SH-SY5Y (cell line): ENCODE data around the gene AACS.

ENCODE experiments used
- GATA2 ChIP-seq: IDR thresholded peaks from 2 replicates; pipeline ENCODE4 v1.6.1; 2011; ENCODE audit warnings: mild to moderate bottlenecking, low read depth, low read length
- GATA3 ChIP-seq: IDR thresholded peaks from 2 replicates; pipeline ENCODE4 v1.6.1; 2011; ENCODE audit warnings: low read depth, mild to moderate bottlenecking, low read length, moderate library complexity

Gene AACS

DNA sequence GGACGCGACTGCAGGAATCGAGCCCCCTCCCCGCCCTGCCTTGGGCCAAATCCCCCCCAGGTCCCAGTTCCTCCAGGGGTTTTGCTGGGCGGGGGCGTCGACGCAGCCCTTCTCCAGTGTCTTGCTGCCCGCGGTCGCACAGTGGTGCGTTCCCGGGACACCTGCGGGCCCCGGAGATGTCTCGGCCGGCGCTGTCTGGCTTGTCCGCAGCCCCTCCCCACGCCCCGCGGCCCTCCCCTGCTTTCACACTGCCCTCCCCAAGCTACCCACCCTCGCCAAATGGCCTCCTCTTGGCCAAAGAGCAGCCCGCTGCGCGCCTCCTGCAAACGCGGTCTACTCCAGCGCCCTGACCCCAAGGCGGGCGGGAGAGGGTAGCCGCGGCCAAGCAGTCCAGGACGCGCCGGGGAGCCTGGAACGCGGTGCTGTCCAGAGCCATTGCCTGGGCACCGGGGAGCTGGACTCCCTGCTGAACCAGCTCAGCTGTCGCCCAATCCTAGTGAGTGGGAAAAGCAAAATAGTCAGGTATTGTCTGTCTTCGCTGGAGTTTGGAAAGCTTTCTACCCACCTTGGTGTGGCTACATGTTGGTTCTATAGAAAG lies 122.0 kb downstream of the AACS start:
- no peak for TF ChIP-seq GATA3
- no peak for TF ChIP-seq GATA2

DNA sequence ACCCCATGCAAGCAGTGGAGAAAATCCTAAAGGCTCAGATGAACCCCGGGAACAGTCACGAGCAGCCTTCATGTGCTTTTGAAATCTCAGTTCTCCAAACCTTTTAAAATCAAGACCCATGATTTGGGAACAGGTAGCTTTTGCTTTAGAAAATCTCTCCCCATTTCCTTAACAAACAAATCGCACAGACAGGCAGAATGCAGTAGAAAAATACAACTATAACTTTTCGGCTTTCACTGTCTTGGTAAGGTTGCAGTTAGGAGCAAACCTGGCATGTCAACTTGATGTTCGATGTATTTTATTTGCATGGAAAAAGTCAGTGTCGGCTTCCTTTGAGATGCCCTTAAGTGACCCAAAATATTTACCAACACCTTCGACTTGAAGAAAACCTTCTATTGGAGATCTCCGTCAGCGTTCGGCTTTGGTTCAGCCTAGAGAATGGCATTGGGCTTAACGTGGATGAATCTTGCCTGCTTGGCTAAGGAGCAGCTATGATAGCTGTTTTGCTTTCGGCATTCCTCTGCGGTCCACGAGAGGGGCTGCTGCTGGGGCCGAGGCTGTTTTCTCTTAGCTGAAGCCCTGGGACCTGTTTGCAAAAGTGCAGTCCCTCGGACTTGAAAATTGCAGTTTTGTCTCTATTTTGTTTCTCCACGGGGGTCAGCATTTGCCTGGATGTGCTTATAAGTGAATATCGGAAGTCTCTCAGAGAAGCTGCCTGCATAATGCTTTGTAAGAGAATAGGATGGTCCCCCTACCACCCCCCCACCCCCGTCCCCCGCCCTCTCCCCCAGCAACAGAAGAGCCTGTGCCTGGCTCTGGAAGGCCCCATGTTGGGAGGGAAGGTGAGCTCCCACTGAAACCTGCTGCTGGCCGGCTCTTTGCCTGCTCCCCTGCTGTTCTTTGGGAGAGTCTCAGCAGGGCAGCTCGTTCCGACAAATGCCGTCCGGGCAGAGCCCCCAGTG lies 122.8 kb downstream of the AACS start:
- TF ChIP-seq GATA3 (no peak), GATA2 (no peak)

DNA sequence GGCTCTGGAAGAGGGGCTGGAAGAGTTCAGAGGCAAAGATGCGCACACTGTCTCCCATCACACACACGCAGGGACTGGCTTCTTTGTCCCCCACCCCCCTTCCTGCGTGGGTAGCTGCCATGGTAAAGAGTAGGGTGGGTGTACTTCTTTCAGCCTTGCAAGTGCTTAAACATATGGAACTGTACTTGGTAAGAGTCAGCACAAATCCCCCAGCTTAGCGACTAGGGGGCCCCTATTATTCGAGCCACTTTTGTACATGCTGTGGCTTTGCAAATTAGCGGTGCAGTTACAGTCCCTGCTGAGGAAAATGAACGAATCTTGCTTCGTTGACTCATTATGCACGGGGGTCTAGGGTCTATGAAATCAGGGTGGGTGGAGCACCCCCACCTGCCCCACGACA lies 123.8 kb downstream of the AACS start:
- TF ChIP-seq GATA2 (no peak), GATA3 (no peak)

DNA sequence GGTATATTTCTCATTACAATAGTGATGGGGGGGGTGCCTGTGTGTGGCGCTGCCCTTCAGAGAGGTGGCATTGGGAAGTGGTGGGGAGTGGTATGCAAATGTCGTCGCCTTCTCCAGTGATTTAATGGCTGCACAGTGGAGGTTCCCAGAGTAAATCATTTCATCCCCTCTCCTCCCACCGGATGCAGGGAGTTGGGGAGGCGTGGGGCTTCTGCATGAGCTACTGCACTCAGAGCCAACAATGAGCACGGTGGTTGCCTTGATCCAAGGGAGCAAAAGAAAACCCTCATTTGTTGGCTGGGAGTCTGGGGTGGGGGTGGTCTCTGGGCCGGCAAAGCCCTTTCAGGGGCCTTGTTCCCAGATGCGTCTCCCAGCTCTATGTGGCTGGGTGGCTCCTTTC lies 124.3 kb downstream of the AACS start:
- TF ChIP-seq GATA3 (no peak), GATA2 (no peak)

DNA sequence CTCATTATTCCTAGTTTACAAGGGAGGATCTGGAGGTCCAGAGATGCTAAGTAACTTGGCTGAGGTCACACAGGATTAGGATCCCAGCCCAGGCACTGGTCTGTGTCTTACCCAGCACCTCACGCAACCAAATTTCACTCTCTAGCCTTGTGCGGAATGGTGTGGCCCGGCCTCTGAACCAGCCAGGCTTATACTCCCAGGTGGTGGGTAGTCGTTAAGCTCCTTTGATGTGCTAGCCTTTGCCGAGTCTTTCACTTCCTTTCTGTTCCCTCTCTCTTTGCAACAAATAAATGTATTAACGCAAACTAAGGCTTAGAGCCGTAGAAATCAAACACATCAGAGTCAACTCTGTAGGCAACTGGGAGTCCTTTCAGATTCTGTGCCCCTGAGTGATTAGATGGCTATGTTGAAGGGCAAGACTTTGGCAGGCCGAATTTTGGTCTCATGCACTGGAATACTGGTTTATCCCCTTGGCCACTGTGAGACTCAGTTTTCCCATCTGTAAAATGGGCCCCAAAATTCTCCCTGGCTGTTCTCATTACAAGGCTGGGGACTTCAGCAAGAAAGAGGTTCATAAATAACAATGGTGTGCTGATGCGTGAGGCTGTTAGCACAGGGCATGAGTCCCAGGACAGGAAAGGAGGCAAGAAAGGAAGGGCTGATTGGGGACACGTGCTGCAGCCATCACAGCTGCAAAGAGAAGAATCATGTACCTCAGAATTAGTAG lies 126.3 kb downstream of the AACS start:
- TF ChIP-seq GATA2 = no peak
- no peak for TF ChIP-seq GATA3

DNA sequence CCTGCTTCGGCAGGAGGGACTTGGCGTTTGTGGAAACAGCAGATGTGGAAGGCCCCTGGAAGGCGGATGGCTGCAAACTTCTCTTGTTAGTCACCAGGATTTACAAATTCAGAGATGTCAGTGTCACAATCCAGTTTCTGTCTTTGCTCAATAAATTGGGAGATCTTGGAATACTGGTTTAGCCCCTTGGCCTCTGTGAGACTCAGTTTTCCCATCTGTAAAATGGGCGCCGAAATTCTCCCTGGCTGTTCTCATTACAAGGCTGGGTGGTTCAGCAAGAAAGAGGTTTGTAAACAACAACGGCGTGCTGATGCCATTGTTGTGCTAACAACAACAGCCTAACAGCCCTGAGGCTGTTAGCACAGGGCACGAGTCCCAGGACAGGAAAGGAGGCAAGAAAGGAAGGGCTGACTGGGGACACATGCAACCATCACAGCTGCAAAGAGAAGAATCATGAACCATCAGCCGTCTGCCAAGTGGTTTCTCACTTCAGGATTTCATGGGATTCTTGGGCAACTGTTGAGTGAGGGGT lies 127.5 kb downstream of the AACS start:
- TF ChIP-seq GATA3 (no peak), GATA2 (no peak)
